PC-3 (cell line): ENCODE measurements around the gene ILDR1. TPM values are rescaled to one million over a fixed set of nuclear protein-coding genes. Genes with fewer than 3 reads are reported as not detected.

Experiments used
- ATAC-seq: fragments of 200-7000 bp; cut with Tn5 transposase; 2 replicates; pipeline ENCODE4 v1.9.1; 2020; ENCODE audit warnings: mild to moderate bottlenecking, moderate library complexity
- BruUV-seq: library from RNA; stranded (reverse); fragments of 400-500 nt; replicated peaks from 2 replicates; lab custom pipeline; 2021; lab: Mats Ljungman, UMichigan
- CTCF ChIA-PET: fragments of 300-600 bp; sonication (Branson Sonifier 250); formaldehyde crosslinking; loops from one replicate; lab custom pipeline; 2022; ENCODE audit warnings: antibody characterized with exemption; lab: Charles Lee
- POLR2A ChIA-PET: fragments of 300-600 bp; sonication (Branson Sonifier 250); formaldehyde crosslinking; loops from one replicate; lab custom pipeline; 2022; ENCODE audit warnings: antibody characterized with exemption; ENCODE audit not compliant: unreplicated experiment; lab: Charles Lee
- DNase-seq: peaks from one replicate; pipeline ENCODE4 v3.0.0-alpha.2; 2015
- H2AFZ ChIP-seq: fragments of 300-600 bp; sonication (generic); 2 replicates; pipeline ENCODE4 v1.6.0; 2016; ENCODE audit warnings: antibody characterized with exemption, low read length
- H3F3A ChIP-seq: fragments of 300-600 bp; sonication (generic); one replicate; pipeline ENCODE4 v1.6.0; 2017; ENCODE audit warnings: antibody characterized with exemption, low read length, control low read depth, mild to moderate bottlenecking; ENCODE audit not compliant: unreplicated experiment
- H3K27ac ChIP-seq: fragments of 300-600 bp; sonication (generic); 2 replicates; pipeline ENCODE4 v1.5.1; 2016; ENCODE audit warnings: mild to moderate bottlenecking, low read length
- H3K27me3 ChIP-seq: fragments of 300-600 bp; sonication (generic); 2 replicates; pipeline ENCODE4 v1.6.1; 2016; ENCODE audit warnings: low read length, mixed read lengths
- H3K36me3 ChIP-seq: fragments of 300-600 bp; sonication (generic); 2 replicates; pipeline ENCODE4 v1.6.1; 2016; ENCODE audit warnings: low read depth, mixed run types, low read length, mixed read lengths
- H3K4me1 ChIP-seq: fragments of 300-600 bp; sonication (generic); 2 replicates; pipeline ENCODE4 v1.5.1; 2016; ENCODE audit warnings: low read length; ENCODE audit not compliant: insufficient read depth
- H3K4me2 ChIP-seq: fragments of 300-600 bp; sonication (generic); 2 replicates; pipeline ENCODE4 v1.6.0; 2016; ENCODE audit warnings: low read length
- H3K4me3 ChIP-seq: fragments of 300-600 bp; sonication (generic); 2 replicates; pipeline ENCODE4 v1.5.1; 2016; ENCODE audit warnings: mild to moderate bottlenecking, low read length, mixed read lengths
- H3K79me2 ChIP-seq: fragments of 300-600 bp; sonication (generic); 2 replicates; pipeline ENCODE4 v1.6.1; 2017; ENCODE audit warnings: low read length, mixed read lengths
- H3K9ac ChIP-seq: fragments of 300-600 bp; sonication (generic); 2 replicates; pipeline ENCODE4 v1.6.0; 2016; ENCODE audit warnings: mild to moderate bottlenecking, low read length
- H3K9me2 ChIP-seq: fragments of 300-600 bp; sonication (generic); replicated peaks from 2 replicates; pipeline ENCODE4 v1.6.1; 2016; ENCODE audit warnings: mixed run types, low read length, mixed read lengths
- H3K9me3 ChIP-seq: fragments of 300-600 bp; sonication (generic); 2 replicates; pipeline ENCODE4 v1.6.1; 2016; ENCODE audit warnings: low read length, mixed read lengths
- H4K20me1 ChIP-seq: fragments of 300-600 bp; sonication (generic); 2 replicates; pipeline ENCODE4 v1.6.1; 2016; ENCODE audit warnings: low read length, mixed read lengths
- EZH2 ChIP-seq: fragments of 300-600 bp; sonication (generic); IDR thresholded peaks from one replicate; pipeline ENCODE4 v1.6.1; 2017; ENCODE audit warnings: antibody characterized with exemption, mild to moderate bottlenecking, low read length; ENCODE audit not compliant: unreplicated experiment
- EZH2phosphoT487 ChIP-seq: fragments of 300-600 bp; sonication (generic); IDR thresholded peaks from 2 replicates; pipeline ENCODE4 v1.6.1; 2018; ENCODE audit warnings: mild to moderate bottlenecking, antibody characterized with exemption, low read length, borderline replicate concordance
- intact Hi-C: fragments of 100-400 bp; cut with micrococcal nuclease; formaldehyde crosslinking; loops from 2 replicates; pipeline ENCODE4 v1.9.0; 2023
- total RNA-seq: library from RNA; depleted of rRNA; stranded (reverse); fragments of >200 nt; gene quantifications from 2 replicates; pipeline ENCODE4 v1.2.3, GENCODE V29; 2014
- TF ChIP-seq, protein P1 (sequence below): fragments of 300-600 bp; sonication (generic); conservative IDR thresholded peaks from 2 replicates; pipeline ENCODE4 v1.5.1; 2017; ENCODE audit warnings: antibody characterized with exemption, low read depth, mild to moderate bottlenecking, low read length

ILDR1 gene
- total RNA-seq, 1 experiment from 2014 or later, result 5.6 TPM

DNA sequence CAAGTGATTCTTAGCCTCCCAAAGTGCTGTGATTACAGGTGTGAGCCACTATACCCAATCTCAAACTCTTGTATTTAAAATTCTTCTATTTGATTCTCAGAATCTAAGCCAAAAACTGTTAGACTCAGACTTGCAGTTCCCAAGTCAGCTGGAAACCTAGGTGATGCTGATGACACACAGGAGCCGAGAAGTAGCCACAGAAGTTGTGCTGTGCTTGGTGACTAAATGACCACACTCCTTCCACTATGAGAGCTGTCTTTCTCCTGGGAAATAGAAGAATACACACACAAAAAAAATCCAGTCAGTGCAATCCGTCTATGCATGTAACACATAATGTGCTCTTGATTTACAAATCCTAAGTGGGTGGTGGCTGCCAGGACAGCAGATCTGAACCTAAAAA lies 33.9 kb downstream of the ILDR1 start:
- DNase-seq, result no peak
- Histone ChIP-seq H3K9ac (no peak overlapping the region), H3K36me3 (0 out of 2 replicates have a peak, but pooled peaks cover 3% of the 10 kb centered on the region), H4K20me1 (no peaks in the 10 kb centered on the region), H3K4me3 (no peak overlapping the region), H3K27me3 (no peaks in the 10 kb centered on the region), H3F3A (no peaks in the 10 kb centered on the region), H3K27ac (no peak overlapping the region), H3K79me2 (no peaks in the 10 kb centered on the region), H3K4me2 (no peak overlapping the region), H2AFZ (no peak overlapping the region), H3K9me2 (no peaks in the 10 kb centered on the region), H3K9me3 (no peaks in the 10 kb centered on the region), H3K4me1 (no peaks in the 10 kb centered on the region)
- ChIA-PET POLR2A (no interaction called here), CTCF (no interaction called here)
- BruUV-seq, result no TSS peak
- intact Hi-C loops, result no loop called here
- no peak for ATAC-seq
- TF ChIP-seq, protein P1, sequence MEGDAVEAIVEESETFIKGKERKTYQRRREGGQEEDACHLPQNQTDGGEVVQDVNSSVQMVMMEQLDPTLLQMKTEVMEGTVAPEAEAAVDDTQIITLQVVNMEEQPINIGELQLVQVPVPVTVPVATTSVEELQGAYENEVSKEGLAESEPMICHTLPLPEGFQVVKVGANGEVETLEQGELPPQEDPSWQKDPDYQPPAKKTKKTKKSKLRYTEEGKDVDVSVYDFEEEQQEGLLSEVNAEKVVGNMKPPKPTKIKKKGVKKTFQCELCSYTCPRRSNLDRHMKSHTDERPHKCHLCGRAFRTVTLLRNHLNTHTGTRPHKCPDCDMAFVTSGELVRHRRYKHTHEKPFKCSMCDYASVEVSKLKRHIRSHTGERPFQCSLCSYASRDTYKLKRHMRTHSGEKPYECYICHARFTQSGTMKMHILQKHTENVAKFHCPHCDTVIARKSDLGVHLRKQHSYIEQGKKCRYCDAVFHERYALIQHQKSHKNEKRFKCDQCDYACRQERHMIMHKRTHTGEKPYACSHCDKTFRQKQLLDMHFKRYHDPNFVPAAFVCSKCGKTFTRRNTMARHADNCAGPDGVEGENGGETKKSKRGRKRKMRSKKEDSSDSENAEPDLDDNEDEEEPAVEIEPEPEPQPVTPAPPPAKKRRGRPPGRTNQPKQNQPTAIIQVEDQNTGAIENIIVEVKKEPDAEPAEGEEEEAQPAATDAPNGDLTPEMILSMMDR, result no peak
- TF ChIP-seq EZH2 (no peak), EZH2phosphoT487 (no peak)

DNA sequence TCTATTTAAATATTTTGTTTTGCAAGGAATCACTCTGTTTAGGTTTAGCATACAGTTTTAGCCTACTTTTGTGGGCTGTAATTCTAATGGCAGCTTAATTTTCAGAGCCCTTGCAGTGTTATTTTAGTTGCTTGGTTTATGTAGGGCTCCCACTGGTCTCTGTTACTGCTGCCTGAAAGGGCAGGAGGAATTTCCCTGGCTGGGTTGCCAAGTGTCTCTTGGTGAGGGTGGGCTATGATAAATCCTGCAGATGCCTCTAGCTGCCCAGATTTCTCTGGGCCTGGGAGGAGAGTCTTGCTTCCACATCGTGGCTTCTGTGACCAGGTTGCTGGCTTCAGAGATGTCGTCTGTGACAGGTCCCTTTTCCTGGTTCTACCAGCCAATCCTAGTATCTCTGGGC lies 36.2 kb downstream of the ILDR1 start:
- ATAC-seq (no peak), DNase-seq (no peak)
- intact Hi-C loops, result no loop called here
- POLR2A ChIA-PET, result no interaction called here
- Histone ChIP-seq H3K4me3 (no peak overlapping the region), H3K9ac (no peak overlapping the region), H3K27ac (no peak overlapping the region), H3K9me2 (no peaks in the 10 kb centered on the region), H3K79me2 (no peaks in the 10 kb centered on the region), H2AFZ (no peak overlapping the region), H3K4me1 (peaks cover 4% of the 10 kb centered on the region), H3K27me3 (no peaks in the 10 kb centered on the region), H3K4me2 (no peak overlapping the region), H3F3A (no peaks in the 10 kb centered on the region), H3K36me3 (0 out of 2 replicates have a peak, but pooled peaks cover 3% of the 10 kb centered on the region), H4K20me1 (no peaks in the 10 kb centered on the region), H3K9me3 (no peaks in the 10 kb centered on the region)
- BruUV-seq, result no TSS peak
- CTCF ChIA-PET, result no interaction called here
- TF ChIP-seq, protein P1, result no peak
- TF ChIP-seq EZH2phosphoT487, result no peak

GRCh38 chr3:121981473-121981872 lies 40.6 kb downstream of the ILDR1 start:
- H3K9ac ChIP-seq, result no peak overlapping the region
- DNase-seq, result no peak
- ChIA-PET POLR2A (no interaction called here), CTCF (no interaction called here)
- no peak overlapping the region for H2AFZ ChIP-seq
- H3K4me3 ChIP-seq, result no peak overlapping the region
- no peak overlapping the region for H3K4me2 ChIP-seq
- no peak overlapping the region for H3K27ac ChIP-seq
- H3K9me2 ChIP-seq, result no peaks in the 10 kb centered on the region
- H3F3A ChIP-seq, result peaks cover 14% of the 10 kb centered on the region
- H3K27me3 ChIP-seq, result no peaks in the 10 kb centered on the region
- H3K36me3 ChIP-seq, result 0 out of 2 replicates have a peak, but pooled peaks cover 3% of the 10 kb centered on the region
- no peak for ATAC-seq
- TF ChIP-seq EZH2phosphoT487, result no peak
- no peak for TF ChIP-seq EZH2
- TF ChIP-seq, protein P1, result no peak
- H4K20me1 ChIP-seq, result no peaks in the 10 kb centered on the region
- intact Hi-C loops, result no loop called here
- BruUV-seq, result no TSS peak
- peaks cover 31% of the 10 kb centered on the region for H3K4me1 ChIP-seq
- no peaks in the 10 kb centered on the region for H3K9me3 ChIP-seq
- H3K79me2 ChIP-seq, result no peaks in the 10 kb centered on the region
